Bronchial epithelial cell (primary cell): Measurements from ENCODE around the gene USP11. TPM values are rescaled to one million over a fixed set of nuclear protein-coding genes. Genes with fewer than 3 reads are reported as not detected.
"Not testable (repeated sequence)": the region's sequence is repeated elsewhere in the genome, so short reads cannot be mapped to it uniquely, and the experiment has no call there.

Experiments
- DNase-seq: peaks from one replicate; pipeline ENCODE4 v3.0.0-alpha.2; 2010; ENCODE audit warnings: low read depth
- FAIRE-seq: peaks from 2 replicates; lab custom pipeline; 2011; peaks lifted over from hg19 to GRCh38; lab: Jason Lieb, UNC
- H3K27me3 ChIP-seq: 2 replicates; pipeline ENCODE4 v1.5.1; 2011; ENCODE audit warnings: low read length; ENCODE audit not compliant: control insufficient read depth, insufficient read depth
- H3K36me3 ChIP-seq: 2 replicates; pipeline ENCODE4 v1.5.1; 2011; ENCODE audit warnings: low read length; ENCODE audit not compliant: control insufficient read depth, insufficient read depth
- H3K4me3 ChIP-seq: 2 replicates; pipeline ENCODE4 v1.5.1; 2011; ENCODE audit warnings: mild to moderate bottlenecking, low read depth, low read length, control low read depth
- CTCF ChIP-seq: IDR thresholded peaks from 2 replicates; pipeline ENCODE4 v1.5.1; 2011; ENCODE audit warnings: mild to moderate bottlenecking, moderate library complexity, low read length, control low read depth, inconsistent platforms; ENCODE audit not compliant: insufficient read depth, severe bottlenecking
- total RNA-seq: library from RNA; depleted of rRNA; stranded (reverse); fragments of >200 nt; gene quantifications from 2 replicates; pipeline ENCODE4 v1.2.1, GENCODE V29; 2014

USP11 gene
- total RNA-seq, 1 donor from 2014 or later: 6.1 TPM

- Histone ChIP-seq H3K36me3 (peaks cover 2% of the 10 kb centered on the region), H3K4me3 (no peak overlapping the region), H3K27me3 (no peaks in the 10 kb centered on the region)
- no peak for TF ChIP-seq CTCF
- no peak for DNase-seq
- no peak for FAIRE-seq
Observed at GRCh38 chrX:47245156-47245555, 12.3 kb downstream of the USP11 start.

DNA sequence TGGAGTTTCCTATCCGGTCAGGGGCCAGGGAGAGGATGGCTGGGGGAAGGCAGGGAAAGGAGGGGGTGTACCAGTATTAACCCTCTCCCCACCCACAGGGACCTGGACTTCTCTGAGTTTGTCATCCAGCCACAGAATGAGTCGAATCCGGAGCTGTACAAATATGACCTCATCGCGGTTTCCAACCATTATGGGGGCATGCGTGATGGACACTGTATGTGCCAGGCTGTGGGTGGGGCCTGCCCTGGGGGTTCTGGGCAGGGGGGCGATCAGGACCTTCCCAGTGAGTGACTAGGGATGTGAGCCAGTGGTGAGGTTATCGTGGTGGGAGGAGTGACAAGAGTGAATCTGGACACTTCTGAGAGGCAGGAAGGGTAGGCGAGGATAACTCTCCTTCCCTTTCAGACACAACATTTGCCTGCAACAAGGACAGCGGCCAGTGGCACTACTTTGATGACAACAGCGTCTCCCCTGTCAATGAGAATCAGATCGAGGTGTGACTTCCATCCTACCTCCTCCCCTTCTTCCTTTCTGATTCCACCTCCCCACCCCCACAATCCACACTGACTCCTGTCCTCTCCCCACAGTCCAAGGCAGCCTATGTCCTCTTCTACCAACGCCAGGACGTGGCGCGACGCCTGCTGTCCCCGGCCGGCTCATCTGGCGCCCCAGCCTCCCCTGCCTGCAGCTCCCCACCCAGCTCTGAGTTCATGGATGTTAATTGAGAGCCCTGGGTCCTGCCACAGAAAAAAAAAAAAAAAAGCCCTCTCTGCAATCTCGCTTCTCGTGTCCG is 14.6 kb downstream of the USP11 start:
- DNase-seq (peak; percentile 22), FAIRE-seq (peak; percentile 81)
- H3K27me3 ChIP-seq: no peaks in the 10 kb centered on the region
- H3K4me3 ChIP-seq: no peak overlapping the region
- H3K36me3 ChIP-seq: no peaks in the 10 kb centered on the region
- no peak for TF ChIP-seq CTCF

DNA sequence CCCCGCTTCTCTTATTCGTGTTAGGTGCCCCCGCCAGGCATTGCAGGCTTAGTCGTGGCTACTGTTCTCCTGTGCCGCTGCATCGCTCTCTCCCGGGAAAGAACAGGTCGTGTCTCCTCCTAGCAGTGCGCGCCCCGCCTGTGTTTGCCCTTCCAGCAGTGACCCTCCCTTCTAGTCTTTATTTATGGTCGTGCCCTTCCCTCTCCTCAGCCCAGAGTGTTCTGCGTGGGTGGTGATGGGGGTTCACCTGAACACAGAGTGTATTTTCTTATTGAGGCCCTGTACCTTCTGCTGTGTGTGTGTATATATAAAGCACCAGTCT is 15.2 kb downstream of the USP11 start:
- no peak overlapping the region for H3K4me3 ChIP-seq
- no peaks in the 10 kb centered on the region for H3K27me3 ChIP-seq
- no peaks in the 10 kb centered on the region for H3K36me3 ChIP-seq
- no peak for FAIRE-seq
- no peak for TF ChIP-seq CTCF
- DNase-seq: no peak

GRCh38 chrX:47248576-47248975 is 15.8 kb downstream of the USP11 start:
- Histone ChIP-seq H3K27me3 (no peaks in the 10 kb centered on the region), H3K4me3 (no peak overlapping the region), H3K36me3 (no peaks in the 10 kb centered on the region)
- no peak for DNase-seq
- no peak for TF ChIP-seq CTCF
- FAIRE-seq: no peak

DNA sequence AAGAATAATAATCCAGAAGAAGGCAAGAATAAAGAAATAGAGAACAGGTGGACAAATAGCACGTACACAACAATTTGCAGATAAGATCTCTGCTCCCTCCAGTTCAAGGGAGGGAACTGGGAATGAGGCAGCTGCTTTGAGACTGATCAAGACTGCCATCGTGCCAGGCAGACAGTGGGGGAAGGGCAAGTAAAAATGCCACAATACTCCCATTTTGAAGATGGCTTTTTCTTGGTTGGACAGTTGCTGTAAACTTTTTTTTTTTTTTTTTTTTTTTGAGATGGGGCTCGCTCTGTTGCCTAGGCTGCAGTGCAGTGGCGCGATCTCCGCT is 17.2 kb downstream of the USP11 start:
- Histone ChIP-seq H3K36me3 (no peaks in the 10 kb centered on the region), H3K27me3 (no peaks in the 10 kb centered on the region), H3K4me3 (no peak overlapping the region)
- DNase-seq (no peak), FAIRE-seq (no peak)
- no peak for TF ChIP-seq CTCF

GRCh38 chrX:47257620-47258019 is 24.8 kb downstream of the USP11 start:
- DNase-seq, H3K36me3 ChIP-seq, H3K4me3 ChIP-seq, H3K27me3 ChIP-seq, FAIRE-seq: not testable (repeated sequence)
